GM21515 (cell line): ENCODE measurements around the gene SOAT1.
"Not testable (repeated sequence)": the region's sequence is repeated elsewhere in the genome, so short reads cannot be mapped to it uniquely, and the experiment has no call there.

Experiments used
- ATAC-seq: cut with Tn5 transposase; IDR thresholded peaks from one replicate; pipeline ENCODE4 v1.9.1; 2021; ENCODE audit not compliant: unreplicated experiment

Gene SOAT1

GRCh38 chr1:179293340-179294327, at the start of gene SOAT1:
SOAT1 (plus strand) TSS chr1:179293797; CDS start chr1:179302685, 8,888 bp downstream.
- peak; percentile 95 for ATAC-seq

- ATAC-seq: not testable (repeated sequence)
These were observed 48.2 kb upstream of the SOAT1 start for GRCh38 chr1:179245426-179245825.

GRCh38 chr1:179247923-179248322, 45.7 kb upstream of the SOAT1 start:
- ATAC-seq: no peak

- ATAC-seq: no peak
These were observed 41.9 kb upstream of the SOAT1 start for GRCh38 chr1:179251675-179252074.

GRCh38 chr1:179252606-179253005, 41.0 kb upstream of the SOAT1 start:
- ATAC-seq: no peak

- ATAC-seq: no peak
These were observed 40.2 kb upstream of the SOAT1 start for GRCh38 chr1:179253286-179253972.

- no peak for ATAC-seq
These were observed 31.4 kb upstream of the SOAT1 start for GRCh38 chr1:179262183-179262582.

- no peak for ATAC-seq
These were observed 30.5 kb upstream of the SOAT1 start for GRCh38 chr1:179263121-179263520.

- no peak for ATAC-seq
These were observed 29.1 kb upstream of the SOAT1 start for GRCh38 chr1:179264507-179264906.

GRCh38 chr1:179269071-179269470, 24.5 kb upstream of the SOAT1 start:
- ATAC-seq: no peak

- not testable (repeated sequence) for ATAC-seq
These were observed 19.2 kb upstream of the SOAT1 start for GRCh38 chr1:179274424-179274823.

- no peak for ATAC-seq
These were observed 14.7 kb upstream of the SOAT1 start for GRCh38 chr1:179278920-179279319.

- ATAC-seq: no peak
These were observed 9.6 kb upstream of the SOAT1 start for GRCh38 chr1:179283992-179284391.

- ATAC-seq: no peak
These were observed 5.7 kb upstream of the SOAT1 start for GRCh38 chr1:179287946-179288345.

GRCh38 chr1:179288977-179289376, 4.6 kb upstream of the SOAT1 start:
- no peak for ATAC-seq

- no peak for ATAC-seq
These were observed 1.7 kb downstream of the SOAT1 start for GRCh38 chr1:179295164-179295755.

- ATAC-seq: no peak
These were observed 2.9 kb downstream of the SOAT1 start for GRCh38 chr1:179296356-179297104.

GRCh38 chr1:179297105-179297378, 3.4 kb downstream of the SOAT1 start:
- no peak for ATAC-seq

- peak; percentile 71 for ATAC-seq
These were observed 5.4 kb downstream of the SOAT1 start for GRCh38 chr1:179298952-179299351.

GRCh38 chr1:179300112-179300511, 6.5 kb downstream of the SOAT1 start:
- no peak for ATAC-seq

GRCh38 chr1:179302070-179302469, 8.5 kb downstream of the SOAT1 start:
- no peak for ATAC-seq
